Measurements from ENCODE around the gene MYD88.

- TF ChIP-seq CTCF (IDR thresholded peaks at IDR 0.05) (no peak), POLR2A (IDR thresholded peaks at IDR 0.05) (no peak)
Observed at GRCh38 chr3:38157117-38157516, 18.7 kb downstream of the MYD88 start.
